GM08714 (cell line): ENCODE results near the gene UCP2.

ENCODE experiments used
- H3K4me3 ChIP-seq: fragments of 200-500 bp; sonication (Bioruptor generic); 2 replicates; pipeline ENCODE4 v1.5.1; 2014; ENCODE audit warnings: mild to moderate bottlenecking, low read length, inconsistent platforms
- ZNF274 ChIP-seq: IDR thresholded peaks from 2 replicates; pipeline ENCODE4 v1.6.1; 2012; ENCODE audit warnings: mild to moderate bottlenecking, low read depth, low read length

The UCP2 gene

GRCh38 chr11:73975479-73975757 lies 7.2 kb downstream of the UCP2 start:
- TF ChIP-seq ZNF274 = no peak
- no peak overlapping the region for H3K4me3 ChIP-seq

- TF ChIP-seq ZNF274 = no peak
- no peak overlapping the region for H3K4me3 ChIP-seq
Measured at GRCh38 chr11:73974604-73975478, 7.8 kb downstream of the UCP2 start.

- H3K4me3 ChIP-seq = no peak overlapping the region
- no peak for TF ChIP-seq ZNF274
Measured at GRCh38 chr11:73972620-73973449, 9.8 kb downstream of the UCP2 start.

DNA sequence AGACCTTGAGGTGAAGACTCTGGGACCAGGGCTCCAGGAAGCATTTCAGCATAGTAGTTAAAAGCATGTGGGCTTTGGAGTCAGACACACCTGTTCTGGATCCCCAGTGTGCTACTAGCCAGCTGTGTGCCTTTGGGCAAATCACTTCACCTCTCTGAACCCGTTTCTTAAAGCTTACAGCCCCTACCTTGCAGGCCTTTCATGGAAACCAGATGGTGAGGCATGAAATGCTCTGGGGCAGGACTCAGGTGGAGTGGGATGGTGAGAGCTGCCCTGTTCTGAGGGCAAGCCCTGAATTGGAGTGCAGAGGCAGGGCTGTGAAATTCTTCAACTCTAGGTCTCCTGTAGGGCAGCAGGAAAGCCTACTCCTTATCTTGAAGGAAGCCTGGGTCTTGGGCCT lies 10.5 kb downstream of the UCP2 start:
- no peak for TF ChIP-seq ZNF274
- H3K4me3 ChIP-seq = no peak overlapping the region

- no peak overlapping the region for H3K4me3 ChIP-seq
- no peak for TF ChIP-seq ZNF274
Measured at GRCh38 chr11:73971175-73971719, 11.4 kb downstream of the UCP2 start.

DNA sequence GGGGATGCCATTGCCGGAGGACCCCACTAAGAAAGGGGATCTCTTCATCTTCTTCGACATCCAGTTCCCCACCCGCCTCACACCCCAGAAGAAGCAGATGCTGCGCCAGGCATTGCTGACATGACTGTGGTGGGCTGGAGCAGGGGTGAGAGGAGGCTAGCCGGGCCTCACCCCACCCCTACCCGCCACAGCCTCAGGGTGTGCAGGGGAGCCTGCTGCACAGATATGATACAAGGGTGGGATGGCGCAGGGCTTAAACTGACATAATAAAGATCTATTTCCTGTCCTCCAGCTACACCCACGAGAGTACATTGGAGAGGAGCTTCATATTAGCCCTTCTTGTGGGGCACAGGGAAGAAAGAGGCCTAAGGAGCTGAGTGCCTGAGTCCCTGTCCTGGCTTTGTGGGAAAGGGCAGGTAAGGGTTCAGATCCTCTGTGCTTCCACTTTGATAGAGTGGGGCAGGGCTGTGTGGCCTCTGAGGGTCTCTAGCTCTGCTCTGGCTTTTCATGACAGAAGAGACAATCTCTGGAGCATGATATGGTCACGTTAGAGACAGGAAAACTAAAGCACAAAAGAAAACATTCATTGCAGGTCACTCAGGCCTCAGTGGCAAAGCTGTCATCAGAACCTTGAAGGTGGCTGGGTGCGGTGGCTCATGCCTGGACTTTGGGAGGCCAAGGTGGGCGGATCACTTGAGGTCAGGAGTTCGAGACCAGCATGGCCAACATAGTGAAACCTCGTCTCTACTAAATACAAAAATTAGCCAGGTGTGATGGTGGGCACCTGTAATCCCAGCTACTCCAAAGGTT lies 12.4 kb downstream of the UCP2 start:
- no peak overlapping the region for H3K4me3 ChIP-seq
- TF ChIP-seq ZNF274 = no peak

- H3K4me3 ChIP-seq = no peak overlapping the region
- no peak for TF ChIP-seq ZNF274
Measured at GRCh38 chr11:73969091-73969490, 13.6 kb downstream of the UCP2 start.

- TF ChIP-seq ZNF274 = no peak
- H3K4me3 ChIP-seq = no peak overlapping the region
Measured at GRCh38 chr11:73968356-73968966, 14.2 kb downstream of the UCP2 start.

DNA sequence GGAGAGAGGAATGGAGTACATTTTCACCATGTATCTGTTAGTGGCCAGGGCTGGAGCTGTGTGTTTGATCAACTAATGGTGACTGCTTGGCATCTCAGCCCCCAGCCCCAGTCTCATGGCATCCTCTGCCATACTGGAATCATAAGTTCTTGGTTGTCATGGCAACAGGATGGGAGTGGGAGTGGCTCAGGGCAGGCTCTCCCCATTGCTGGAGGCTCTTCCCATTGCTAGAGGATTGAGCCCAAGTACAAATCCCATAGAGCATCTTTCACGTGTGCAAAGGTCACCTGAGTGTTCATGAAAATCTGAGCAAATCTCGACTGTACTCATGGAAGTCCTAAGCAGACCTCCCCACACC lies 16.9 kb downstream of the UCP2 start:
- H3K4me3 ChIP-seq = no peak overlapping the region
- TF ChIP-seq ZNF274 = no peak

- no peak for TF ChIP-seq ZNF274
- no peak overlapping the region for H3K4me3 ChIP-seq
Measured at GRCh38 chr11:73965076-73965763, 17.4 kb downstream of the UCP2 start.

GRCh38 chr11:73963861-73964260 lies 18.8 kb downstream of the UCP2 start:
- no peak overlapping the region for H3K4me3 ChIP-seq
- no peak for TF ChIP-seq ZNF274

DNA sequence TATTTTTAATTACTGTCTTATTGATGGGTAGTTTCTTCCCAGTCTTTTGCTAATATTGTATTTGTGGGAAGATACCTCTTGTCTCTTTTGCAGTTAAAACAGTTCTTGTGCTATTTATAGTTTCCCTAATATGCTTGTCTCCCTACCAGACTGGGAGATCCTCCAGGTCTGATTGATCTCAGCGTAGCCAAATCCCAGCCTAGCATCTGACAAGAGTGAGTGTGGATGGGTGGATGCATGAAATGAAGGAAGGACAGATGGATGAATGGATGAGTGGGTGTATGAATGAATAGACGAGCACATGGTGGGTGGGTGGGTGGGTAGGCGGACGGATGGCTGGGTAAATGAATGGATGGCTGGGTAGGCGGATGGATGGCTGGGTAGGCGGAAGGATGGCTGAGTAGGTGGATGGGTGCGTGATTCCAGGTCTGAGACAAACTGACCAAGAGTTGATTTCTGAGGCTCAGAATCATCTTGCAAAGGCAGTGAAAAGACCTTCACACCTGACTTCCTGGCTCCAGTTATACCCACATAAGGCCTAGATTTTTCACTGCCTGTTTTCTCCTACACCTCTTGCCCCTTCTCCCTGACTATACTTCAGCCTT lies 20.4 kb downstream of the UCP2 start:
- H3K4me3 ChIP-seq = no peak overlapping the region
- no peak for TF ChIP-seq ZNF274

GRCh38 chr11:73961321-73961720 lies 21.3 kb downstream of the UCP2 start:
- TF ChIP-seq ZNF274 = no peak
- no peak overlapping the region for H3K4me3 ChIP-seq
